Activated B cell treated with CpG ODN at 0.5 μM for 24 hours (primary cell): ENCODE results near the gene NCL. TPM values are rescaled to one million over a fixed set of nuclear protein-coding genes. Genes with fewer than 3 reads are reported as not detected.

Experiments
- ATAC-seq: fragments of 200-7000 bp; cut with Tn5 transposase; one replicate; pipeline ENCODE4 v1.10.0; 2021; ENCODE audit warnings: low read depth, mild to moderate bottlenecking, moderate library complexity
- CTCF ChIA-PET: fragments of 350-600 bp; sonication (Branson Sonifier 250); formaldehyde crosslinking; loops from one replicate; lab custom pipeline; 2021; ENCODE audit warnings: antibody characterized with exemption; lab: Charles Lee
- POLR2A ChIA-PET: fragments of 350-600 bp; sonication (Branson Sonifier 250); formaldehyde crosslinking; loops from one replicate; lab custom pipeline; 2021; ENCODE audit warnings: antibody characterized with exemption; lab: Charles Lee
- DNase-seq: peaks from one replicate; pipeline ENCODE4 v3.0.0; 2022
- H3K27ac Mint-ChIP-seq: one replicate; pipeline ENCODE4 v1.8.0; 2020; ENCODE audit warnings: mixed read lengths
- H3K27me3 Mint-ChIP-seq: one replicate; pipeline ENCODE4 v1.8.0; 2021; ENCODE audit warnings: mixed read lengths
- H3K36me3 Mint-ChIP-seq: one replicate; pipeline ENCODE4 v1.8.0; 2021; ENCODE audit warnings: low read depth, mixed read lengths
- H3K4me1 Mint-ChIP-seq: one replicate; pipeline ENCODE4 v1.8.0; 2021; ENCODE audit warnings: mixed read lengths
- H3K4me3 Mint-ChIP-seq: one replicate; pipeline ENCODE4 v1.8.0; 2020; ENCODE audit warnings: mild to moderate bottlenecking, mixed read lengths
- H3K9me3 Mint-ChIP-seq: one replicate; pipeline ENCODE4 v1.8.0; 2020; ENCODE audit warnings: mixed read lengths
- CTCF ChIP-seq: fragments of 200-600 bp; IDR thresholded peaks from one replicate; pipeline ENCODE4 v1.8.0; 2022; ENCODE audit warnings: antibody characterized with exemption, mild to moderate bottlenecking
- intact Hi-C: fragments of 100-400 bp; cut with micrococcal nuclease; formaldehyde crosslinking; loops from one replicate; pipeline ENCODE4 v1.15.1; 2024
- total RNA-seq: library from RNA; stranded (reverse); gene quantifications from 2 replicates; pipeline ENCODE4 v1.2.3, GENCODE V29; 2022

The NCL gene
- total RNA-seq, 1 donor from 2014 or later, result 693 TPM

- no peaks in the 10 kb centered on the region for H3K36me3 Mint-ChIP-seq
- H3K4me3 Mint-ChIP-seq, result no peak overlapping the region
- ChIA-PET POLR2A (interaction anchor here (0.6 kb wide), 1 partner anchor 19 kb away, joined by 11 read pairs; no protein-coding TSS in a partner anchor), CTCF (no interaction called here)
- intact Hi-C loops, result no loop called here
- no peak for TF ChIP-seq CTCF
- no peaks in the 10 kb centered on the region for H3K4me1 Mint-ChIP-seq
- peaks cover 7% of the 10 kb centered on the region for H3K27me3 Mint-ChIP-seq
- no peaks in the 10 kb centered on the region for H3K9me3 Mint-ChIP-seq
- DNase-seq, result no peak
- H3K27ac Mint-ChIP-seq, result no peak overlapping the region
- no peak for ATAC-seq
Measured at GRCh38 chr2:231418820-231419640, 45.3 kb downstream of the NCL start.

- Mint-ChIP-seq H3K36me3 (no peaks in the 10 kb centered on the region), H3K4me3 (no peak overlapping the region), H3K4me1 (peaks cover 9% of the 10 kb centered on the region), H3K27ac (no peak overlapping the region), H3K9me3 (peaks cover 2% of the 10 kb centered on the region), H3K27me3 (peaks cover 13% of the 10 kb centered on the region)
- ATAC-seq, result no peak
- DNase-seq, result no peak
- TF ChIP-seq CTCF, result no peak
- ChIA-PET CTCF (interaction anchor here (0.7 to 4.7 kb wide), 3 partner anchors 187 to 188 kb away, joined by 3 to 36 read pairs (median 4); no protein-coding TSS in a partner anchor), POLR2A (interaction anchor here (0.5 kb wide), 1 partner anchor 135 kb away, joined by 3 read pairs; no protein-coding TSS in a partner anchor)
- intact Hi-C loops, result no loop called here
Measured at GRCh38 chr2:231415029-231415428, 49.3 kb downstream of the NCL start.

- H3K27ac Mint-ChIP-seq, result no peak overlapping the region
- peaks cover 9% of the 10 kb centered on the region for H3K4me1 Mint-ChIP-seq
- CTCF ChIA-PET, result interaction anchor here (0.9 to 9.7 kb wide), 4 partner anchors 115 to 311 kb away, joined by 5 to 79 read pairs (median 46); no protein-coding TSS in a partner anchor
- DNase-seq (no peak), ATAC-seq (no peak)
- no peak overlapping the region for H3K4me3 Mint-ChIP-seq
- no peak for TF ChIP-seq CTCF
- intact Hi-C loops, result loop anchor here (2.0 kb wide), 1 partner anchor 19 kb away; the partner anchor contains the start of gene B3GNT7
- no peaks in the 10 kb centered on the region for H3K36me3 Mint-ChIP-seq
- H3K27me3 Mint-ChIP-seq, result peaks cover 13% of the 10 kb centered on the region
- POLR2A ChIA-PET, result no interaction called here
- peaks cover 2% of the 10 kb centered on the region for H3K9me3 Mint-ChIP-seq
Measured at GRCh38 chr2:231413921-231414476, 50.3 kb downstream of the NCL start.

GRCh38 chr2:231413456-231413855 is 50.8 kb downstream of the NCL start:
- Mint-ChIP-seq H3K27me3 (peaks cover 13% of the 10 kb centered on the region), H3K27ac (no peak overlapping the region), H3K4me1 (peaks cover 9% of the 10 kb centered on the region), H3K36me3 (no peaks in the 10 kb centered on the region), H3K4me3 (no peak overlapping the region), H3K9me3 (peaks cover 2% of the 10 kb centered on the region)
- no peak for DNase-seq
- ATAC-seq, result no peak
- intact Hi-C loops, result loop anchor here (2.0 kb wide), 1 partner anchor 19 kb away; the partner anchor contains the start of gene B3GNT7
- TF ChIP-seq CTCF, result no peak
- CTCF ChIA-PET, result interaction anchor here (0.8 to 9.7 kb wide), 9 partner anchors 13 to 311 kb away, joined by 3 to 79 read pairs (median 4); no protein-coding TSS in a partner anchor
- POLR2A ChIA-PET, result no interaction called here

GRCh38 chr2:231412618-231412963 is 51.7 kb downstream of the NCL start:
- Mint-ChIP-seq H3K9me3 (peaks cover 2% of the 10 kb centered on the region), H3K27me3 (peaks cover 13% of the 10 kb centered on the region), H3K36me3 (no peaks in the 10 kb centered on the region), H3K4me1 (peaks cover 9% of the 10 kb centered on the region), H3K4me3 (peak overlapping the region; percentile 30), H3K27ac (no peak overlapping the region)
- intact Hi-C loops, result loop anchor here (1.0 to 2.0 kb wide), 5 partner anchors 18 to 308 kb away; partner anchors contain the start of gene B3GNT7
- POLR2A ChIA-PET, result interaction anchor here (0.8 kb wide), 1 partner anchor 17 kb away, joined by 3 read pairs; the partner anchor contains the start of gene B3GNT7
- ATAC-seq, result no peak
- CTCF ChIA-PET, result interaction anchor here (0.8 to 9.7 kb wide), 18 partner anchors 12 to 310 kb away, joined by 3 to 79 read pairs (median 4); no protein-coding TSS in a partner anchor
- DNase-seq, result no peak
- no peak for TF ChIP-seq CTCF
